Measurements from ENCODE around the gene CCNF.

CCNF gene

GRCh38 chr16:2496223-2497115, 67.2 kb downstream of the CCNF start:
- no peak for DNase-seq (ENCODE audit: low read depth)
- TF ChIP-seq, protein P1, sequence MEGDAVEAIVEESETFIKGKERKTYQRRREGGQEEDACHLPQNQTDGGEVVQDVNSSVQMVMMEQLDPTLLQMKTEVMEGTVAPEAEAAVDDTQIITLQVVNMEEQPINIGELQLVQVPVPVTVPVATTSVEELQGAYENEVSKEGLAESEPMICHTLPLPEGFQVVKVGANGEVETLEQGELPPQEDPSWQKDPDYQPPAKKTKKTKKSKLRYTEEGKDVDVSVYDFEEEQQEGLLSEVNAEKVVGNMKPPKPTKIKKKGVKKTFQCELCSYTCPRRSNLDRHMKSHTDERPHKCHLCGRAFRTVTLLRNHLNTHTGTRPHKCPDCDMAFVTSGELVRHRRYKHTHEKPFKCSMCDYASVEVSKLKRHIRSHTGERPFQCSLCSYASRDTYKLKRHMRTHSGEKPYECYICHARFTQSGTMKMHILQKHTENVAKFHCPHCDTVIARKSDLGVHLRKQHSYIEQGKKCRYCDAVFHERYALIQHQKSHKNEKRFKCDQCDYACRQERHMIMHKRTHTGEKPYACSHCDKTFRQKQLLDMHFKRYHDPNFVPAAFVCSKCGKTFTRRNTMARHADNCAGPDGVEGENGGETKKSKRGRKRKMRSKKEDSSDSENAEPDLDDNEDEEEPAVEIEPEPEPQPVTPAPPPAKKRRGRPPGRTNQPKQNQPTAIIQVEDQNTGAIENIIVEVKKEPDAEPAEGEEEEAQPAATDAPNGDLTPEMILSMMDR (conservative IDR thresholded peaks at IDR 0.05; ENCODE audit: low read length), result no peak

GRCh38 chr16:2497116-2497630, 67.9 kb downstream of the CCNF start:
- TF ChIP-seq, protein P1 (conservative IDR thresholded peaks at IDR 0.05; ENCODE audit: low read length), result no peak
- peak; percentile 58 for DNase-seq (ENCODE audit: low read depth)
- H3K4me3 ChIP-seq (ENCODE audit: low read length), result no peak overlapping the region

More at GRCh38 chr16:2496223-2497115, 67.2 kb downstream of the CCNF start:
- H3K4me3 ChIP-seq (ENCODE audit: low read length), result no peak overlapping the region

GRCh38 chr16:2497695-2498484, 68.6 kb downstream of the CCNF start:
- no peak for DNase-seq (ENCODE audit: low read depth)

DNA sequence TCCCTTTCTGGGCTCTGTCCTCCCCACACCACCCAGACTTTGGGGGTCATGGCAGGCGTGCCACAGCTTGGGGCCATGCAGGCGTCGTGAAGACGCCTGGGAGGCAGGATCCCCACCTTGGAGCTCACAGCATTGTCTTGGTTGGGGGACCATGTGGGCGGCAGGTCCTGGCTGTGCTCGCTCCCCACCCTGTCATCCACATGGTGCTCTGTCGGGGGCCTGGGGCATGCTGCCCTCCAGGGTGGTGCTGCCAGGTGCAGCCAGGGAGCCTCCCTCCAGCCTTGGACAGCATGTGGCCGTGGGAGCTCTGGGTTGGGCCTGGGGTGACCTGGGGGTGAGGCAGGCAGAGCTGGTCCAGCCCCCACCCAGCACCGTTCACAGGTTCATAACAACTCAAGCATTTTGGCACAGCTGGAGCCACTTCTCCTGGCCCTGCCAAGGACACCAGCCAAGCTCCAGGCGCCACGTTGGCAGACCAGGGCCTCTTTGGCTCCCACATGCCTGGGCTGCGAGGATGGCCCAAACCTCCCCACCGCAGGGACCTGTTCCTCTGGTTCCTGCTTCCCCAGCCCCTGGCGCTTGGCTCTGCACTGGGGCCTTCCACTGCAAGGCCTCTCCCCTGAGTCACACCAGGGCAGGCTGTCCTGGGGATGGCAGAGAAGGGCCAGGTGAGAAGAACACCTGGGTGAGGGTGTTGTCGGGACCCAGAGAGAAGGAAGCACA, 69.4 kb downstream of the CCNF start:
- no peak overlapping the region for H3K4me3 ChIP-seq (ENCODE audit: low read length)
- no peak for DNase-seq (ENCODE audit: low read depth)
- TF ChIP-seq, protein P1 (conservative IDR thresholded peaks at IDR 0.05; ENCODE audit: low read length), result no peak

More at GRCh38 chr16:2497695-2498484, 68.6 kb downstream of the CCNF start:
- H3K4me3 ChIP-seq (ENCODE audit: low read length), result no peak overlapping the region
- TF ChIP-seq, protein P1 (conservative IDR thresholded peaks at IDR 0.05; ENCODE audit: low read length), result no peak

DNA sequence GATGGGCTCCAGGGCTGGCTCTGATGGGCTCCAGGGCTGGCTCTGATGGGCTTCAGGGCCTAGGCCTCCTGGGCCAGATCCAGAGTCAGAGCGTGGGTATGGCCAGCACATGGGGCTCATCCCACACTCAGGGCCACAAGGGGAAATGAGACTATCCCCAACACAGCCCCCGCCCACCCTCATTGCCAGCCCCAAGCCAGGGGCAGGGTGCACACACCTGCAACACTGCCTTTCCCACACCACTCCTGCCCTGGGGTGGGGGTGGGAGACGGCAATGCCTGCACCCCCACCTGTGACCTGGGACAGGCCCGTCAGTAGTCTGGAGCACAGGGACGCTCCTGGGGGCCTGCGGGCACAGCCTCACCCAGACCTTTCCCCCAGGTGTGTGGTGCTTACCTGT, 70.2 kb downstream of the CCNF start:
- H3K4me3 ChIP-seq (ENCODE audit: low read length), result no peak overlapping the region
- TF ChIP-seq, protein P1 (conservative IDR thresholded peaks at IDR 0.05; ENCODE audit: low read length), result no peak
- DNase-seq (ENCODE audit: low read depth), result no peak

- no peak overlapping the region for H3K4me3 ChIP-seq (ENCODE audit: low read length)
- TF ChIP-seq, protein P1 (conservative IDR thresholded peaks at IDR 0.05; ENCODE audit: low read length), result no peak
- DNase-seq (ENCODE audit: low read depth), result no peak
These were observed 70.7 kb downstream of the CCNF start for GRCh38 chr16:2499890-2500429.
